HAP-1 (cell line): ENCODE measurements around the gene ACP3.

Experiments used
- DNase-seq, 2 experiments: peaks; one replicate each; pipeline ENCODE4 v3.0.0-alpha.2; 2016 to 2020; ENCODE audit warnings: low spot score in 2 of 2
- H3K27me3 ChIP-seq: fragments of 250-450 bp; sonication (Bioruptor Pico); 2 replicates; pipeline ENCODE4 v1.5.1; 2020; ENCODE audit warnings: low read depth, mild to moderate bottlenecking, moderate library complexity
- H3K36me3 ChIP-seq: fragments of 250-450 bp; sonication (Bioruptor Pico); replicated peaks from 2 replicates; pipeline ENCODE4 v1.5.1; 2020; ENCODE audit warnings: mild to moderate bottlenecking
- H3K4me1 ChIP-seq: fragments of 250-450 bp; sonication (Bioruptor Pico); 2 replicates; pipeline ENCODE4 v1.5.1; 2020; ENCODE audit warnings: mild to moderate bottlenecking
- H3K4me3 ChIP-seq: fragments of 250-450 bp; sonication (Bioruptor Pico); 2 replicates; pipeline ENCODE4 v1.5.1; 2020; ENCODE audit warnings: mild to moderate bottlenecking, moderate library complexity
- H3K9me3 ChIP-seq: fragments of 250-450 bp; sonication (Bioruptor Pico); 2 replicates; pipeline ENCODE4 v1.5.1; 2020; ENCODE audit warnings: mild to moderate bottlenecking, moderate library complexity
- in situ Hi-C: fragments of 300-500 bp; cut with MboI; formaldehyde crosslinking; loops from 3 replicates; pipeline ENCODE4 v1.14.3; 2020; ENCODE audit warnings: low sequenced_read_pairs, inconsistent platforms, mixed read lengths

The ACP3 gene

GRCh38 chr3:132317229-132317948 is at the start of gene ACP3:
ACP3 (plus strand) TSS chr3:132317407; CDS start chr3:132317457, 50 bp downstream.
- Histone ChIP-seq H3K4me1 (no peaks in the 10 kb centered on the region), H3K9me3 (no peaks in the 10 kb centered on the region), H3K27me3 (peaks cover 4% of the 10 kb centered on the region), H3K36me3 (no peaks in the 10 kb centered on the region), H3K4me3 (no peak within 1 kb of the TSS)
- in situ Hi-C loops: no loop called here
- DNase-seq: no peak

GRCh38 chr3:132268956-132269355 is 48.3 kb upstream of the ACP3 start:
- no peaks in the 10 kb centered on the region for H3K36me3 ChIP-seq
- no peak overlapping the region for H3K4me3 ChIP-seq
- DNase-seq: peak in 1 of 2 experiments; percentile 31
- H3K9me3 ChIP-seq: no peaks in the 10 kb centered on the region
- in situ Hi-C loops: no loop called here
- H3K4me1 ChIP-seq: no peaks in the 10 kb centered on the region
- no peaks in the 10 kb centered on the region; the same call in 1 of the 2 replicates for H3K27me3 ChIP-seq

GRCh38 chr3:132273036-132273435 is 44.2 kb upstream of the ACP3 start:
- no peaks in the 10 kb centered on the region for H3K9me3 ChIP-seq
- no peak overlapping the region for H3K4me3 ChIP-seq
- no peaks in the 10 kb centered on the region for H3K4me1 ChIP-seq
- in situ Hi-C loops: no loop called here
- no peak for DNase-seq
- H3K27me3 ChIP-seq: no peaks in the 10 kb centered on the region; the same call in 1 of the 2 replicates
- H3K36me3 ChIP-seq: no peaks in the 10 kb centered on the region

GRCh38 chr3:132276228-132276906 is 40.8 kb upstream of the ACP3 start:
- in situ Hi-C loops: no loop called here
- H3K27me3 ChIP-seq: no peaks in the 10 kb centered on the region
- no peak for DNase-seq
- no peak overlapping the region for H3K4me3 ChIP-seq
- H3K4me1 ChIP-seq: no peaks in the 10 kb centered on the region
- no peaks in the 10 kb centered on the region for H3K36me3 ChIP-seq
- H3K9me3 ChIP-seq: no peaks in the 10 kb centered on the region

GRCh38 chr3:132279030-132279429 is 38.2 kb upstream of the ACP3 start:
- Histone ChIP-seq H3K4me1 (no peaks in the 10 kb centered on the region), H3K36me3 (no peaks in the 10 kb centered on the region), H3K27me3 (no peaks in the 10 kb centered on the region), H3K9me3 (no peaks in the 10 kb centered on the region), H3K4me3 (no peak overlapping the region)
- DNase-seq: no peak
- in situ Hi-C loops: no loop called here

- in situ Hi-C loops: no loop called here
- H3K36me3 ChIP-seq: no peaks in the 10 kb centered on the region
- no peak for DNase-seq
These were observed 33.8 kb upstream of the ACP3 start for GRCh38 chr3:132283440-132283839.

GRCh38 chr3:132283916-132284405 is 33.2 kb upstream of the ACP3 start:
- Histone ChIP-seq H3K9me3 (no peaks in the 10 kb centered on the region), H3K27me3 (no peaks in the 10 kb centered on the region), H3K36me3 (no peaks in the 10 kb centered on the region), H3K4me1 (no peaks in the 10 kb centered on the region), H3K4me3 (no peak overlapping the region)
- no peak for DNase-seq
- in situ Hi-C loops: no loop called here

More at GRCh38 chr3:132283440-132283839, 33.8 kb upstream of the ACP3 start:
- no peaks in the 10 kb centered on the region for H3K4me1 ChIP-seq
- H3K27me3 ChIP-seq: no peaks in the 10 kb centered on the region
- no peak overlapping the region for H3K4me3 ChIP-seq
- H3K9me3 ChIP-seq: no peaks in the 10 kb centered on the region

GRCh38 chr3:132284781-132285619 is 32.2 kb upstream of the ACP3 start:
- H3K4me1 ChIP-seq: no peaks in the 10 kb centered on the region
- H3K27me3 ChIP-seq: no peaks in the 10 kb centered on the region
- H3K36me3 ChIP-seq: no peaks in the 10 kb centered on the region
- no peak for DNase-seq
- in situ Hi-C loops: no loop called here
- H3K9me3 ChIP-seq: no peaks in the 10 kb centered on the region
- H3K4me3 ChIP-seq: no peak overlapping the region

- no peaks in the 10 kb centered on the region for H3K9me3 ChIP-seq
- in situ Hi-C loops: no loop called here
- no peaks in the 10 kb centered on the region for H3K27me3 ChIP-seq
- H3K4me1 ChIP-seq: no peaks in the 10 kb centered on the region
- H3K4me3 ChIP-seq: no peak overlapping the region
- H3K36me3 ChIP-seq: no peaks in the 10 kb centered on the region
- no peak for DNase-seq
These were observed 31.6 kb upstream of the ACP3 start for GRCh38 chr3:132285620-132285945.

GRCh38 chr3:132286035-132286434 is 31.2 kb upstream of the ACP3 start:
- Histone ChIP-seq H3K9me3 (no peaks in the 10 kb centered on the region), H3K4me1 (no peaks in the 10 kb centered on the region)
- in situ Hi-C loops: no loop called here

GRCh38 chr3:132288357-132288756 is 28.9 kb upstream of the ACP3 start:
- no peak for DNase-seq
- Histone ChIP-seq H3K36me3 (no peaks in the 10 kb centered on the region), H3K4me1 (no peaks in the 10 kb centered on the region), H3K27me3 (no peaks in the 10 kb centered on the region), H3K9me3 (no peaks in the 10 kb centered on the region), H3K4me3 (no peak overlapping the region)
- in situ Hi-C loops: no loop called here

More at GRCh38 chr3:132286035-132286434, 31.2 kb upstream of the ACP3 start:
- H3K27me3 ChIP-seq: no peaks in the 10 kb centered on the region
- no peak overlapping the region for H3K4me3 ChIP-seq
- no peak for DNase-seq
- H3K36me3 ChIP-seq: no peaks in the 10 kb centered on the region

GRCh38 chr3:132289316-132289715 is 27.9 kb upstream of the ACP3 start:
- H3K9me3 ChIP-seq: no peaks in the 10 kb centered on the region
- H3K4me1 ChIP-seq: no peaks in the 10 kb centered on the region
- H3K36me3 ChIP-seq: no peaks in the 10 kb centered on the region
- in situ Hi-C loops: no loop called here
- no peak for DNase-seq
- H3K27me3 ChIP-seq: no peaks in the 10 kb centered on the region
- H3K4me3 ChIP-seq: no peak overlapping the region

GRCh38 chr3:132290833-132291232 is 26.4 kb upstream of the ACP3 start:
- in situ Hi-C loops: no loop called here
- Histone ChIP-seq H3K4me3 (no peak overlapping the region), H3K36me3 (no peaks in the 10 kb centered on the region), H3K9me3 (no peaks in the 10 kb centered on the region), H3K4me1 (no peaks in the 10 kb centered on the region), H3K27me3 (no peaks in the 10 kb centered on the region)
- DNase-seq: no peak

- no peaks in the 10 kb centered on the region for H3K4me1 ChIP-seq
- H3K36me3 ChIP-seq: no peaks in the 10 kb centered on the region
- H3K9me3 ChIP-seq: no peaks in the 10 kb centered on the region
- H3K27me3 ChIP-seq: no peaks in the 10 kb centered on the region
- in situ Hi-C loops: no loop called here
- no peak overlapping the region for H3K4me3 ChIP-seq
- no peak for DNase-seq
These were observed 25.2 kb upstream of the ACP3 start for GRCh38 chr3:132292042-132292441.
